Activated T-helper 2 cell treated with anti-CD3 and anti-CD28 coated beads, Interferon-gamma antibody, Interleukin-2, Interleukin-4, amounts not matched to agents 10 μg/mL and 5 μg/mL and 100 μg/mL, durations not matched to agents 14 hours and 24 hours and 36 hours (primary cell): ENCODE results near the gene DVL2. TPM values are rescaled to one million over a fixed set of nuclear protein-coding genes. Genes with fewer than 3 reads are reported as not detected.
A peak's percentile ranks its signal among the peaks of the same experiment; 100 is the strongest.

Source experiments
- DNase-seq: peaks from one replicate; pipeline ENCODE4 v3.0.0; 2021; ENCODE audit warnings: low spot score
- H3K27ac Mint-ChIP-seq: one replicate; pipeline ENCODE4 v1.8.0; 2021; ENCODE audit warnings: mixed read lengths
- H3K27me3 Mint-ChIP-seq: one replicate; pipeline ENCODE4 v1.8.0; 2021; ENCODE audit warnings: low read depth, mixed read lengths
- H3K36me3 Mint-ChIP-seq: one replicate; pipeline ENCODE4 v1.8.0; 2021; ENCODE audit warnings: low read depth, mixed read lengths
- H3K4me1 Mint-ChIP-seq: one replicate; pipeline ENCODE4 v1.8.0; 2021; ENCODE audit warnings: low read depth, mixed read lengths
- H3K4me3 Mint-ChIP-seq: one replicate; pipeline ENCODE4 v1.8.0; 2021; ENCODE audit warnings: low read depth, mild to moderate bottlenecking, moderate library complexity, mixed read lengths
- H3K9me3 Mint-ChIP-seq: one replicate; pipeline ENCODE4 v1.8.0; 2021; ENCODE audit warnings: mixed read lengths
- intact Hi-C: fragments of 100-400 bp; cut with micrococcal nuclease; formaldehyde crosslinking; loops from one replicate; pipeline ENCODE4 v1.15.1; 2023
- total RNA-seq: library from RNA; stranded (reverse); gene quantifications from 2 replicates; pipeline ENCODE4 v1.2.3, GENCODE V29; 2022

The DVL2 gene
- total RNA-seq, 1 donor from 2014 or later, result 69.7 TPM

- Mint-ChIP-seq H3K4me1 (peaks cover 42% of the 10 kb centered on the region), H3K27ac (peak overlapping the region; percentile 5), H3K36me3 (peaks cover 64% of the 10 kb centered on the region), H3K9me3 (no peaks in the 10 kb centered on the region), H3K27me3 (no peaks in the 10 kb centered on the region), H3K4me3 (peak overlapping the region; percentile 98)
- no peak for DNase-seq
- intact Hi-C loops, result no loop called here
Observed at GRCh38 chr17:7240375-7240774, 6.1 kb upstream of the DVL2 start.

GRCh38 chr17:7239091-7240027 lies 5.0 kb upstream of the DVL2 start, which contains the start of gene PHF23:
TSS of gene PHF23 (minus strand) at chr17:7239457. CDS start at chr17:7239279, 178 bp downstream.
- peaks cover 67% of the 10 kb centered on the region for H3K36me3 Mint-ChIP-seq
- peaks cover 48% of the 10 kb centered on the region for H3K4me1 Mint-ChIP-seq
- H3K9me3 Mint-ChIP-seq, result no peaks in the 10 kb centered on the region
- peak within 1 kb of the TSS; percentile 98 for H3K4me3 Mint-ChIP-seq
- H3K27me3 Mint-ChIP-seq, result no peaks in the 10 kb centered on the region
- H3K27ac Mint-ChIP-seq, result peak within 1 kb of the TSS; percentile 92
- intact Hi-C loops, result loop anchor here (1.0 to 2.0 kb wide), 2 partner anchors 25 to 333 kb away; no protein-coding TSS in a partner anchor
- peak; percentile 98 for DNase-seq

GRCh38 chr17:7238420-7239090 lies 4.2 kb upstream of the DVL2 start:
- Mint-ChIP-seq H3K9me3 (no peaks in the 10 kb centered on the region), H3K4me3 (peak overlapping the region; percentile 98), H3K27me3 (no peaks in the 10 kb centered on the region), H3K36me3 (peaks cover 63% of the 10 kb centered on the region), H3K4me1 (peaks cover 52% of the 10 kb centered on the region), H3K27ac (peak overlapping the region; percentile 92)
- intact Hi-C loops, result loop anchor here (1.0 to 2.0 kb wide), 3 partner anchors 24 to 334 kb away; partner anchors contain the start of gene SLC2A4
- no peak for DNase-seq

- Mint-ChIP-seq H3K36me3 (peaks cover 60% of the 10 kb centered on the region), H3K27me3 (no peaks in the 10 kb centered on the region), H3K4me3 (peak overlapping the region; percentile 98), H3K27ac (peak overlapping the region; percentile 92), H3K4me1 (peaks cover 52% of the 10 kb centered on the region), H3K9me3 (no peaks in the 10 kb centered on the region)
- intact Hi-C loops, result loop anchor here (1.0 to 2.0 kb wide), 2 partner anchors 43 to 335 kb away; partner anchors contain the start of gene SLC2A4
- DNase-seq, result peak; percentile 77
Observed at GRCh38 chr17:7237761-7238419, 3.6 kb upstream of the DVL2 start.

GRCh38 chr17:7237266-7237760 lies 3.0 kb upstream of the DVL2 start:
- Mint-ChIP-seq H3K27me3 (no peaks in the 10 kb centered on the region), H3K9me3 (no peaks in the 10 kb centered on the region), H3K4me3 (peak overlapping the region; percentile 98), H3K36me3 (peaks cover 58% of the 10 kb centered on the region), H3K4me1 (peaks cover 54% of the 10 kb centered on the region), H3K27ac (peak overlapping the region; percentile 86)
- DNase-seq, result no peak
- intact Hi-C loops, result no loop called here

GRCh38 chr17:7236808-7237207 lies 2.5 kb upstream of the DVL2 start:
- H3K9me3 Mint-ChIP-seq, result no peaks in the 10 kb centered on the region
- DNase-seq, result no peak
- H3K4me1 Mint-ChIP-seq, result peaks cover 55% of the 10 kb centered on the region
- no peaks in the 10 kb centered on the region for H3K27me3 Mint-ChIP-seq
- H3K4me3 Mint-ChIP-seq, result peak overlapping the region; percentile 98
- H3K27ac Mint-ChIP-seq, result peak overlapping the region; percentile 86
- intact Hi-C loops, result no loop called here
- peaks cover 58% of the 10 kb centered on the region for H3K36me3 Mint-ChIP-seq

- Mint-ChIP-seq H3K36me3 (peaks cover 51% of the 10 kb centered on the region), H3K27ac (no peak overlapping the region), H3K27me3 (no peaks in the 10 kb centered on the region), H3K4me3 (peak overlapping the region; percentile 98), H3K9me3 (no peaks in the 10 kb centered on the region), H3K4me1 (peaks cover 46% of the 10 kb centered on the region)
- DNase-seq, result no peak
- intact Hi-C loops, result no loop called here
Observed at GRCh38 chr17:7235693-7236665, 1.7 kb upstream of the DVL2 start.

- Mint-ChIP-seq H3K9me3 (no peaks in the 10 kb centered on the region), H3K4me1 (peaks cover 38% of the 10 kb centered on the region), H3K36me3 (peaks cover 58% of the 10 kb centered on the region), H3K27me3 (no peaks in the 10 kb centered on the region), H3K27ac (peak overlapping the region; percentile 87), H3K4me3 (peak overlapping the region; percentile 98)
- DNase-seq, result no peak
- intact Hi-C loops, result loop anchor here (1.0 kb wide), 1 partner anchor 12 kb away; no protein-coding TSS in a partner anchor
Observed at GRCh38 chr17:7233701-7234082, 625 bp downstream of the DVL2 start.

- no peaks in the 10 kb centered on the region for H3K9me3 Mint-ChIP-seq
- H3K4me3 Mint-ChIP-seq, result peak overlapping the region; percentile 27
- peak overlapping the region; percentile 17 for H3K27ac Mint-ChIP-seq
- intact Hi-C loops, result no loop called here
- H3K36me3 Mint-ChIP-seq, result peaks cover 63% of the 10 kb centered on the region
- H3K27me3 Mint-ChIP-seq, result no peaks in the 10 kb centered on the region
- peaks cover 40% of the 10 kb centered on the region for H3K4me1 Mint-ChIP-seq
- DNase-seq, result no peak
Observed at GRCh38 chr17:7232114-7232513, 2.2 kb downstream of the DVL2 start.

GRCh38 chr17:7229504-7229903 lies 4.8 kb downstream of the DVL2 start:
- Mint-ChIP-seq H3K27ac (no peak overlapping the region), H3K27me3 (no peaks in the 10 kb centered on the region), H3K9me3 (no peaks in the 10 kb centered on the region), H3K36me3 (peaks cover 57% of the 10 kb centered on the region), H3K4me1 (peaks cover 20% of the 10 kb centered on the region), H3K4me3 (no peak overlapping the region)
- intact Hi-C loops, result no loop called here
- DNase-seq, result no peak

- Mint-ChIP-seq H3K9me3 (no peaks in the 10 kb centered on the region), H3K27ac (no peak overlapping the region), H3K27me3 (no peaks in the 10 kb centered on the region), H3K4me3 (no peak overlapping the region), H3K36me3 (peaks cover 60% of the 10 kb centered on the region), H3K4me1 (peaks cover 20% of the 10 kb centered on the region)
- no peak for DNase-seq
- intact Hi-C loops, result no loop called here
Observed at GRCh38 chr17:7228920-7229319, 5.4 kb downstream of the DVL2 start.
